CMK (cell line): ENCODE measurements around the gene FALEC.
A peak's percentile ranks its signal among the peaks of the same experiment; 100 is the strongest.
"Not testable (repeated sequence)": the region's sequence is repeated elsewhere in the genome, so short reads cannot be mapped to it uniquely, and the experiment has no call there.

Experiments used
- DNase-seq: peaks from one replicate; pipeline ENCODE4 v3.0.0-alpha.2; 2010; ENCODE audit warnings: low read depth

The FALEC gene

DNA sequence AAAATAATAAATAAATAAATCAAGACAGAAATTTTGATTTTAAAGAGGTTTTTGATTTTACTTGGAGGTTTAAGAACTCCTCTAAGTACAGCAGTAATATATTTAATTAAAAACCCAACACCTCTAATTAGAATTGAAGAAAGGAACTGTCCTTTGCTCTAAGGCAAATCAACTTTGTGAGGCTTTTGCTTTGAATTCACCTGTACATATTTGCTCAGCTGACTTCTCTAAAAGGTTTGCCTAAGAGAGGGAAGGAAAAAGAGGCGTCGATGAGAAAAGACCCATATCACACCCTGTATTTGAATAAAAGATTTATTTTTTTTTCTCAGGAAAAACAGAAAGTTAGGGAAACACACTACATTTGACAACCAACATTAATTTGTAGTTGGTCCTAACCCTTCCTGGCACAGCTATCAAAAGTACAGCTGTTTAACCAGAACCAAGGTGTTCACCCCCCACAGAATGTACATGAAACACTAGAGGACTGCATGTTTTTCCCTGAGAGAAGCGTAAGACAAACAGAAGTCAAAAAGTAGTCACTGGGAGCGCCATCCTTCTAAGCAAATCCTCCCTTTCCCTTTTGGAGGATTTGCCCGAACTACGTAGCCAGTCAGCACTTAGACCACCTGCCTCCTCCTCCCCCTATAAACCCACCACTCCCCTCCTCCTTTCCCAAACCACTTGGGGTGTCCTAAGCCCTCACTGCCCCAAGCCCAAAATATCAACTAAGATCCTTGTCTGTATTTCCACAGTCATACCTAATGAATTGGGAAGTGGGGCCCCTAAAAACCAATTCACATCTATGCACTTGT, 58.9 kb downstream of the FALEC start:
- DNase-seq: no peak

- no peak for DNase-seq
Measured at GRCh38 chr1:150575072-150575489, 59.5 kb downstream of the FALEC start.

- no peak for DNase-seq
Measured at GRCh38 chr1:150575518-150576366, 60.2 kb downstream of the FALEC start.

GRCh38 chr1:150576367-150576711, 60.8 kb downstream of the FALEC start:
- no peak for DNase-seq

DNA sequence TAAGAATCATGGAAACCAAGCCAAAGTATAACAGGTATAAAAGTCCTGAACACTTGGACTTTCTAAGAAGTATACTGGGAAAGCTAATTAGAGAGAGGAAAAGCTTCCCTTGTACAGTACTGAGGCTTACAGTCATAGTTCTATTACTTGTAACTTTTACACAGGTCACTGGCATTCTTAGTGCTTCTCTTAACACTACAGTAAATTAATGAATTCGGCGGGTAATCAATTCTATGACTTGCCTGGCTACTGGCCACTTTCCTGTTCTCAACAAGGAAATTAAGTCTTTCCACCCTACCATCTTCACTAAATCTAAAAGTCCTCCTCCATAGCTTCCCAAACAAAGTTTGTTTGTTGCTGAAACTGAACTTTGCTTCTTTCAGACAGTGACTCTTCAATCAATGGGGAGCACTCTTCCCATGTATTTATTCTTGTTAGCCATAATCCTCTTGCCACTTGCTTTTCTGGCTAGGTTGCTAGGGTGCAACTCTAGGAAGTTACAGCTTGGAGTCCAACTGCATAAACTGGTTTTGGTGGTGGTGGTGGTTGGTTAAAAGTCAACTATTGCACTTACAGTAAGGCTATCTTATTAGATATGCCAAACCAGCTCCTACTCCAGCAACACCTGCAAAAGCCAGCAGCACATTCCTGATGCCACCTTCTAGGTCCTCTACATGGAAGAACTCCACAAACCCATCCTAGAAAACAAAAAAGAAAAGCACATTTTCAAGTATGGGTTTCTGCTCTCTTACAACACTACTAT, 61.4 kb downstream of the FALEC start:
- DNase-seq: no peak

DNA sequence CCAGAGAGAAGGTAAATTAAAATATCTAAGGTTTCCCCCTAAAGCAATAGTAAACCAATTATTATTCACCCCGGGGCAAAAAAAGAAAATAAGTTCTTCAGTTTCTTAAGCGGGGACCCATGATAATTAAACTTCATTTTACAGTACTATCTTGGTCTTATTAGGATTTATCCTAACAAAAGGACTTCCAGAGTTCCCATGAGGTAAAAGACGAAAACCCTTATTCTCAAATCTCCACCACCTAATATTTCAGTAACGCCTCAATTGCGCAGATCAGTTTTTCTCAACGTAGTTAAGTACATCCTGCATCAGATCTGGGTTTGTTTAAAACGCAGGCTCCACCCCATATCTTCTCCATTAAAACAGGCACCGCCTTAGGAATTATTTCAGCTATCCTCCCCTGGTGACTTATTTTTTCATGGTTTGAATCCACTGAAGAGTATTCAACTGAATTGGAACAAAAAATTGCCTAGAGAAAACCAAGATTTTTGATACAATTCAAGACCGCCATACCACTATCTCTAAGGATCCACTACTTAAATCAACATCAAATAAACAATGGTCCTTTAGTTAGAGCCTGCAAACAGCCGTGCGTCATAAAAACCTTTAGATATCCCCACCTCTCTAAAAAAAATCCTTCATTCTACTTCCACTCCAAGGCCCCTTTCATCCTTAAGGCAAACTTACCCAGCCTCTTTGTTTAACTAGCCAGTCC, 62.2 kb downstream of the FALEC start:
- DNase-seq: no peak

- no peak for DNase-seq
Measured at GRCh38 chr1:150578272-150579109, 62.9 kb downstream of the FALEC start.

DNA sequence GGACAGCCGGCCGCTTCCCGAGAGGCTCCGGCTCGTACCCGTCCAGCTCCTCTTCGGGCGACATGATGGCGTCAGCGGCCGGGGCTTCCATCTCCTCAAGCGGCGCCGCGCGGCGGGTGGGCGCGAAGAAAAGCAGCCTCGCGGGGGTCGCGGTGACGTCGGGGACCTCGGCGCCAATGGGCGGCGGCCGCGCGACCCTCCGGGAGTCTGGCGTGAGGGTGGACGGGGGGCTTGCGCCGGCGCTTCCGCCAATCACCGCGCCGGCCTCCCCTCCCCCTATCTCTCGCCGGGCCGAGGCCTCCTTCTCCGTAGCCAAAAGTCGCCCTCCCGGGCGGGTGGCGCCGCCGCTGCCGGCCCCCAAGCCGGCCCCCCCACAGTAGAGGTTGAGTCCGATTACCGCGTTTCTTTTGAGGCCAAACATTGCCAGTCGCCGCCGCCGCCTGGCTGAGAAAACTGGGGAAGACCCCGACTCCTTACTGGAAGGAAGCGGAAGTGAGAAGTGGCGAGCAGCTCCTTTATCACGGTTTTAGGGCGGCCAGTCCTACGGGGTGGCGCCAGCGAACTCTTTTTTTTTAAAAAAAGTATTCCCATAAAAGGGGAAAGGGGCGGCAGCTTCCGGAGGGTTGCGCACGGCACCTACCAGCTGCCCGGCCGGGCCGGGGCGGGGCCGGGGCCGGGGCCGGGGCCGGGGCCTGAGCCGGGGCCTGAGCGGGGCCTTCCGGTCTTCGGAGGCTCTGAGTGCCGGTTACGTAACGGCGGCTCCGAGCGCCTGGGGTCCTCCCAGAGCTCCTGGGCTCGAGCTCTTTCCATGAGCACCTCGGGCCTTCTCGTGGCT, 63.8 kb downstream of the FALEC start, which contains the start of gene MCL1:
MCL1 (minus strand) TSS at position 501 of the 835 bp plus-strand sequence; CDS start at position 421, 80 bp downstream.
- DNase-seq: peak; percentile 90

DNA sequence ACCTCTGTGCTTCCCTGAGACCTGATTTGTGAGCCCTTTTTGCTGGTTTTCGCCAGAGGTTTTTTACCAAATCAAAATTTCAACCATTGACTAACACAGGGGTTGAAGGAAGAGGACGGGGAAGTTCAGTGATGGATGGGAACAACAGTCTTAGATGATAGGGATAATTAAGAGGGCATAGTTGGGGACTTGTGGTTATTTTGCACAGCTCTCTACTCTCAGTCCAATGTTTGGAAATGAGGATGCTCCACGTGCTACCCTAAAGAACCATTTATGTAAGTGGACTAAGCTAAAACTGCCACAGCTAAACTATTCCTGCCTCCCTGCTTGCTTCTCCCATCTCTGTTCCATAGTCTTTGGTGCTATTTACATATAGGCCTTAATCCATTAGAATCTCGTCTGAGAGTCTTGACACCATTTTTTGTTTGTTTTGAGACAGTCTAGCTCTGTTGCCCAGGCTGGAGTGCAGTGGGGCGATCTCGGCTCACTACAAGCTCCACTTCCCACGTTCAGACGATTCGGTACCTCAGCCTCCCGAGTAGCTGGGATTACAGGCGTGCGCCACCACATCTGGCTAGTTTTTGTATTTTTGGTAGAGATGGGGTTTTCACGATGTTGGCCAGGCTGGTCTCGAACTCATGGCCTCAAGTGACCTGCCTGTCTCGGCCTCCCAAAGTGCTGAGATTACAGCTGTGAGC, 64.5 kb downstream of the FALEC start:
- no peak for DNase-seq

- DNase-seq: not testable (repeated sequence)
Measured at GRCh38 chr1:150580966-150581365, 65.4 kb downstream of the FALEC start.

GRCh38 chr1:150581437-150581836, 65.9 kb downstream of the FALEC start:
- DNase-seq: not testable (repeated sequence)

GRCh38 chr1:150581962-150582361, 66.4 kb downstream of the FALEC start:
- DNase-seq: not testable (repeated sequence)

GRCh38 chr1:150582371-150582770, 66.8 kb downstream of the FALEC start:
- no peak for DNase-seq
